Skeletal muscle tissue (tissue), 4 donors: Measurements from ENCODE around the gene AP3D1. TPM values are rescaled to one million over a fixed set of nuclear protein-coding genes. Genes with fewer than 3 reads are reported as not detected.

Experiments used
- H3K27ac ChIP-seq: one replicate; pipeline ENCODE4 v1.7.0; 2013; ENCODE audit warnings: mild to moderate bottlenecking, low read depth, low read length, inconsistent platforms
- H3K27me3 ChIP-seq, 3 donors: one replicate each; pipeline ENCODE4 v1.7.0; 2013; ENCODE audit warnings: low read length in 3 of 3; ENCODE audit not compliant: control insufficient read depth in 3 of 3, insufficient read depth in 3 of 3
- H3K36me3 ChIP-seq, 3 donors: one replicate each; pipeline ENCODE4 v1.7.0; 2013; ENCODE audit warnings: low read length in 3 of 3; ENCODE audit not compliant: control insufficient read depth in 3 of 3, insufficient read depth in 3 of 3
- H3K4me1 ChIP-seq, 3 donors: one replicate each; pipeline ENCODE4 v1.7.0; 2013; ENCODE audit warnings: low read length in 3 of 3, mild to moderate bottlenecking in 3 of 3; ENCODE audit not compliant: control insufficient read depth in 3 of 3, insufficient read depth in 3 of 3
- H3K4me3 ChIP-seq, 3 donors: one replicate each; pipeline ENCODE4 v1.7.0; 2013; ENCODE audit warnings: low read length in 3 of 3
- H3K9ac ChIP-seq, 3 donors: one replicate each; pipeline ENCODE4 v1.7.0; 2013; ENCODE audit warnings: low read length in 3 of 3, mild to moderate bottlenecking in 3 of 3, moderate library complexity in 2 of 3, low read depth in 1 of 3
- H3K9me3 ChIP-seq, 3 donors: one replicate each; pipeline ENCODE4 v1.7.0; 2013; ENCODE audit warnings: low read length in 3 of 3; ENCODE audit not compliant: control insufficient read depth in 3 of 3
- total RNA-seq: library from RNA; depleted of rRNA; stranded (reverse); fragments of >200 nt; gene quantifications from one replicate; pipeline ENCODE4 v1.2.3, GENCODE V29; 2014
- donor health status: Osteomylitis.

AP3D1 gene
- total RNA-seq, 1 donor from 2014 or later, result 33.4 TPM

- Histone ChIP-seq H3K9ac (no peak overlapping the region), H3K9me3 (no peaks in the 10 kb centered on the region), H3K4me3 (no peak overlapping the region), H3K27ac (no peak overlapping the region), H3K4me1 (no peaks in the 10 kb centered on the region), H3K36me3 (peaks cover 90 to 95% (median 95%) of the 10 kb centered on the region in 3 donors), H3K27me3 (no peaks in the 10 kb centered on the region)
Measured at GRCh38 chr19:2112516-2113320, 38.6 kb downstream of the AP3D1 start.

- Histone ChIP-seq H3K9ac (no peak overlapping the region), H3K27me3 (no peaks in the 10 kb centered on the region), H3K9me3 (no peaks in the 10 kb centered on the region), H3K4me3 (no peak overlapping the region), H3K27ac (no peak overlapping the region), H3K4me1 (no peaks in the 10 kb centered on the region), H3K36me3 (peaks cover 84 to 88% (median 87%) of the 10 kb centered on the region in 3 donors)
Measured at GRCh38 chr19:2111886-2112285, 39.5 kb downstream of the AP3D1 start.

GRCh38 chr19:2111425-2111824 lies 39.9 kb downstream of the AP3D1 start:
- Histone ChIP-seq H3K4me3 (no peak overlapping the region), H3K9me3 (no peaks in the 10 kb centered on the region), H3K9ac (no peak overlapping the region), H3K36me3 (peaks cover 84 to 86% (median 84%) of the 10 kb centered on the region in 3 donors), H3K4me1 (no peaks in the 10 kb centered on the region), H3K27me3 (no peaks in the 10 kb centered on the region), H3K27ac (no peak overlapping the region)

- Histone ChIP-seq H3K4me1 (no peaks in the 10 kb centered on the region), H3K27me3 (no peaks in the 10 kb centered on the region), H3K9me3 (no peaks in the 10 kb centered on the region), H3K9ac (no peak overlapping the region), H3K27ac (no peak overlapping the region), H3K4me3 (no peak overlapping the region), H3K36me3 (peaks cover 80 to 82% (median 81%) of the 10 kb centered on the region in 3 donors)
Measured at GRCh38 chr19:2110822-2111221, 40.5 kb downstream of the AP3D1 start.

- H3K36me3 ChIP-seq, result peaks cover 66 to 71% (median 69%) of the 10 kb centered on the region in 3 donors
- no peaks in the 10 kb centered on the region for H3K4me1 ChIP-seq
- no peak overlapping the region for H3K4me3 ChIP-seq
- H3K27ac ChIP-seq, result no peak overlapping the region
- H3K9me3 ChIP-seq, result no peaks in the 10 kb centered on the region
- no peaks in the 10 kb centered on the region for H3K27me3 ChIP-seq
- H3K9ac ChIP-seq, result no peak overlapping the region
Measured at GRCh38 chr19:2109046-2109864, 42.1 kb downstream of the AP3D1 start.

- Histone ChIP-seq H3K36me3 (peaks cover 57 to 64% (median 64%) of the 10 kb centered on the region in 3 donors), H3K9me3 (no peaks in the 10 kb centered on the region), H3K27ac (no peak overlapping the region), H3K4me3 (no peak overlapping the region), H3K4me1 (no peaks in the 10 kb centered on the region), H3K27me3 (no peaks in the 10 kb centered on the region), H3K9ac (no peak overlapping the region)
Measured at GRCh38 chr19:2108251-2109016, 42.9 kb downstream of the AP3D1 start.

GRCh38 chr19:2103045-2103707 lies 48.2 kb downstream of the AP3D1 start:
- H3K27me3 ChIP-seq, result no peaks in the 10 kb centered on the region
- peaks cover 35 to 45% (median 43%) of the 10 kb centered on the region in 3 donors for H3K36me3 ChIP-seq
- H3K27ac ChIP-seq, result no peak overlapping the region
- H3K9ac ChIP-seq, result no peak overlapping the region
- no peak overlapping the region for H3K4me3 ChIP-seq
- H3K4me1 ChIP-seq, result no peaks in the 10 kb centered on the region
- H3K9me3 ChIP-seq, result no peaks in the 10 kb centered on the region

GRCh38 chr19:2101417-2102335 lies 49.7 kb downstream of the AP3D1 start:
- Histone ChIP-seq H3K9me3 (no peaks in the 10 kb centered on the region), H3K36me3 (peaks cover 29 to 39% (median 34%) of the 10 kb centered on the region in 3 donors), H3K27me3 (no peaks in the 10 kb centered on the region), H3K4me3 (no peak overlapping the region), H3K4me1 (peaks cover 7 to 11% (median 10%) of the 10 kb centered on the region in 3 donors), H3K27ac (no peak overlapping the region), H3K9ac (no peak overlapping the region)

- no peaks in the 10 kb centered on the region for H3K27me3 ChIP-seq
- no peaks in the 10 kb centered on the region for H3K9me3 ChIP-seq
- peaks cover 26 to 35% (median 26%) of the 10 kb centered on the region in 3 donors for H3K36me3 ChIP-seq
- H3K4me1 ChIP-seq, result peaks cover 7 to 13% (median 11%) of the 10 kb centered on the region in 3 donors
- H3K9ac ChIP-seq, result no peak overlapping the region
- no peak overlapping the region for H3K4me3 ChIP-seq
- no peak overlapping the region for H3K27ac ChIP-seq
Measured at GRCh38 chr19:2100719-2101061, 50.7 kb downstream of the AP3D1 start.
